Smooth muscle cell (in vitro differentiated cells): ENCODE measurements around the gene BID. TPM values are rescaled to one million over a fixed set of nuclear protein-coding genes. Genes with fewer than 3 reads are reported as not detected.

ENCODE experiments used
- DNase-seq: peaks from one replicate; lab custom pipeline; 2025; ENCODE audit not compliant: unreplicated experiment; lab: John Stamatoyannopoulos, UW
- H2AFZ ChIP-seq: fragments of 200-600 bp; sonication (generic); 2 replicates; pipeline ENCODE4 v1.6.0; 2016; ENCODE audit warnings: antibody characterized with exemption, low read depth, mild to moderate bottlenecking
- H3F3A ChIP-seq: fragments of 200-600 bp; sonication (generic); 2 replicates; pipeline ENCODE4 v1.6.0; 2017; ENCODE audit warnings: antibody characterized with exemption, low read depth
- H3K27ac ChIP-seq: fragments of 200-600 bp; sonication (generic); 2 replicates; pipeline ENCODE4 v1.5.1; 2016; ENCODE audit warnings: low read depth, mild to moderate bottlenecking
- H3K27me3 ChIP-seq: fragments of 200-600 bp; sonication (generic); 2 replicates; pipeline ENCODE4 v1.6.1; 2016; ENCODE audit warnings: low read depth, mild to moderate bottlenecking
- H3K36me3 ChIP-seq: fragments of 200-600 bp; sonication (generic); 2 replicates; pipeline ENCODE4 v1.5.1; 2016; ENCODE audit warnings: low read depth
- H3K4me1 ChIP-seq: fragments of 200-600 bp; sonication (generic); 2 replicates; pipeline ENCODE4 v1.5.1; 2016; ENCODE audit warnings: low read depth
- H3K4me2 ChIP-seq: fragments of 200-600 bp; sonication (generic); 2 replicates; pipeline ENCODE4 v1.6.0; 2016; ENCODE audit warnings: mild to moderate bottlenecking
- H3K4me3 ChIP-seq: fragments of 200-600 bp; sonication (generic); 2 replicates; pipeline ENCODE4 v1.5.1; 2016; ENCODE audit warnings: mild to moderate bottlenecking
- H3K79me2 ChIP-seq: fragments of 200-600 bp; sonication (generic); 2 replicates; pipeline ENCODE4 v1.6.0; 2016; ENCODE audit warnings: low read depth, mild to moderate bottlenecking
- H3K9ac ChIP-seq: fragments of 200-600 bp; sonication (generic); 2 replicates; pipeline ENCODE4 v1.6.0; 2016; ENCODE audit warnings: low read depth
- H3K9me3 ChIP-seq: fragments of 200-600 bp; sonication (generic); replicated peaks from 2 replicates; pipeline ENCODE4 v1.5.1; 2016; ENCODE audit warnings: low read depth
- H4K20me1 ChIP-seq: fragments of 200-600 bp; sonication (generic); 2 replicates; pipeline ENCODE4 v1.6.0; 2016; ENCODE audit warnings: low read depth
- WGBS: methylation state at CpG from one replicate; pipeline ENCODE4 v1.1.7; 2016; ENCODE audit warnings: low lambda C conversion rate; 5-methylcytosine and 5-hydroxymethylcytosine counted together
- polyA plus RNA-seq: library from polyadenylated mRNA; unstranded; fragments of >200 nt; fragmentation: Nextera tagmentation; extraction: Ambion mirVana; gene quantifications from 2 replicates; pipeline ENCODE4 v1.2.1, GENCODE V29; 2016
- total RNA-seq: library from RNA; depleted of rRNA; stranded (reverse); fragments of >200 nt; gene quantifications from 2 replicates; pipeline ENCODE4 v1.2.3, GENCODE V29; 2014
- TF ChIP-seq, protein P1 (sequence below): fragments of 200-600 bp; sonication (generic); IDR thresholded peaks from 2 replicates; pipeline ENCODE4 v1.5.1; 2017; ENCODE audit warnings: borderline replicate concordance, mild to moderate bottlenecking, antibody characterized with exemption; ENCODE audit not compliant: insufficient read depth, poor library complexity, severe bottlenecking

BID gene
- total and polyA plus RNA-seq, 2 experiments from 2014 or later = 8.1 to 26.9 TPM

DNA sequence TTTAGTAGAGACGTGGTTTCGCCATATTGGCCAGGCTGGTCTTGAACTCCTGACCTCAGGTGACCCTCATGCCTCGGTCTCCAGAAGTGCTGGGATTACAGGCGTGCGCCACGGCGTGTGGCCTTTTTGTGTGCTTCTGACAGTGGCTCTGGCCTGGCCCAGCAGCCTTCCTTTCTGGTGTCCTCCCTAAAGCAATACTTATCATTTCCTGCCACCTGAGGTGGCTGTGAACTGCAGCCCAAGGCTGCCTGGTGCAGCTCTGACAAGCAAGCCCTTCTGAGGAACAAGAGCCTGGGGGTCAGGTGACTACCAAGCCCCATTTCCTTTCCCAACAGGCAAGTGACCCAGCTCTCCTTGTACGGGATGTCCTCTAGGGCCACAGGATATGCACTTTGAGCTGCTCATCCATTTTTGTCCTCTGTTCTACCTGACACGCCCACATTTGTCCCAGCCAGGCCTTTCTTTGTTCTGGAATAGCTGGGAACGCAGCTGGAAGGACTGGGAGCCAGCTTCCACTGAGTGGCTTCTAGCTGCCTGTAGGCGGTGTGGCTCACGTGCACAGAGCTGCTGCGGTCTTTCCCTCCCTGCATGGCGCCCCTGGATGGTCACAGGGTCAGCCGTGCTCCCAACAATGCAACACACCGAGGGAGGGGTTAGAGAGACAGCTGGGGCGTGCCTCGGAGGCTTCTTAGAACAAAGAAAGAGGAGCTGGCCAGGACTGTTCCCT, 12.3 kb upstream of the BID start:
- Histone ChIP-seq H4K20me1 (no peaks in the 10 kb centered on the region), H3K4me2 (no peak overlapping the region), H3K4me3 (no peak overlapping the region), H3K79me2 (no peaks in the 10 kb centered on the region), H3K9ac (no peak overlapping the region), H3K9me3 (no peaks in the 10 kb centered on the region), H2AFZ (no peak overlapping the region), H3K27ac (no peak overlapping the region), H3F3A (no peaks in the 10 kb centered on the region), H3K27me3 (no peaks in the 10 kb centered on the region), H3K4me1 (peaks cover 9% of the 10 kb centered on the region), H3K36me3 (no peaks in the 10 kb centered on the region)
- WGBS = 82% methylated on average over 18 of the region's 18 CpGs
- no peak for DNase-seq
- TF ChIP-seq, protein P1, sequence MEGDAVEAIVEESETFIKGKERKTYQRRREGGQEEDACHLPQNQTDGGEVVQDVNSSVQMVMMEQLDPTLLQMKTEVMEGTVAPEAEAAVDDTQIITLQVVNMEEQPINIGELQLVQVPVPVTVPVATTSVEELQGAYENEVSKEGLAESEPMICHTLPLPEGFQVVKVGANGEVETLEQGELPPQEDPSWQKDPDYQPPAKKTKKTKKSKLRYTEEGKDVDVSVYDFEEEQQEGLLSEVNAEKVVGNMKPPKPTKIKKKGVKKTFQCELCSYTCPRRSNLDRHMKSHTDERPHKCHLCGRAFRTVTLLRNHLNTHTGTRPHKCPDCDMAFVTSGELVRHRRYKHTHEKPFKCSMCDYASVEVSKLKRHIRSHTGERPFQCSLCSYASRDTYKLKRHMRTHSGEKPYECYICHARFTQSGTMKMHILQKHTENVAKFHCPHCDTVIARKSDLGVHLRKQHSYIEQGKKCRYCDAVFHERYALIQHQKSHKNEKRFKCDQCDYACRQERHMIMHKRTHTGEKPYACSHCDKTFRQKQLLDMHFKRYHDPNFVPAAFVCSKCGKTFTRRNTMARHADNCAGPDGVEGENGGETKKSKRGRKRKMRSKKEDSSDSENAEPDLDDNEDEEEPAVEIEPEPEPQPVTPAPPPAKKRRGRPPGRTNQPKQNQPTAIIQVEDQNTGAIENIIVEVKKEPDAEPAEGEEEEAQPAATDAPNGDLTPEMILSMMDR = no peak

DNA sequence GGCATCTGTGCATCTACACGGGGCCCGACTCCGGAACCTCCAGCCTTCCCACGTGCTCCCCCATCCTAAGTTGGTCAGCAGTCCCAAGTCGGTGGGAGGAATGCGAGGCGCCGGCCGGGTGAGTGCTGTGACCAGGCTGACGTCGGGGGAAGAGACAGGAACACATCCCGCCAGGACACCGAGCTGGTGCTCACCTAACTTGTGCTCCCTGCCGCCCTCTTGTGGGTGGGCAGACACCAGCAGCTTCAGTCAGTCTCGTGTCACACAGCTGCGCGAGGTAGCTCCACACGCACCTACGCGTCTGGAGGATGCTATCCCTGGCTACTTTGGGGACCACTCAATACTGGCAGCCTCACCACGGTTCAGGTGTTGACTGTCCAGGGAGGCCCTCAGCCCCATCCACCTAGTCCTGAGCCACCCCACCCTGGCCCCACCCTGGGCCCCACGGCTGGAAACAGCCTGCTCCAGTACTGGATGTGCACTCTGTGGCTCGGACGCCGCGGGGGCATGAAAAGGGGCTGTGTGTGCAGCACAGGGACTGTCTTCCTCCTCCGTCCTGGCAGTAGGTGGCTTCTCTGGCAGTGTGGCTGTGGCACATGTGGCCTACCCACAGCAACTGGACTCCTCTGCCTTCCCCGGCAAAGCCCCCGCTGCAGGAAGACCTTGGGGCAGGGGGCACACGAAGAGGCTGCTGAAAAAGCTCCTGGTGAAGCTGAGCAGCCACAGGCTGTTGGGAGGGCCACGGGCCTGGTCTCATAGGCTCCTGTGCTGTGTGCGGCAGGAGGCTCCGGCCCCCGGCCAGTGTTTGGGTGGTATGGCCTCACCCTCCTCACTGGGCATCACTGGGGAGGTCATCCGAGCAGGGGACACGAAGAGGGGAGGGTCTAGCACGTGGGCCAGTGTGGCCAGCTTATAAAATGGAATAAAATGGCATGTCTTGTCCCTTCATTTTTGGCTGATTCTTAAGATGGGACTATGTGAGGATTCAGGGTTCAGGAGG, 11.2 kb upstream of the BID start:
- no peak for DNase-seq
- 64% methylated on average over 37 of the region's 37 CpGs for WGBS
- TF ChIP-seq, protein P1 = peak; percentile 43
- Histone ChIP-seq H3F3A (no peaks in the 10 kb centered on the region), H3K4me1 (peaks cover 9% of the 10 kb centered on the region), H3K4me3 (no peak overlapping the region), H3K9me3 (no peaks in the 10 kb centered on the region), H4K20me1 (no peaks in the 10 kb centered on the region), H3K27me3 (no peaks in the 10 kb centered on the region), H2AFZ (no peak overlapping the region), H3K9ac (no peak overlapping the region), H3K79me2 (no peaks in the 10 kb centered on the region), H3K4me2 (no peak overlapping the region), H3K27ac (no peak overlapping the region), H3K36me3 (no peaks in the 10 kb centered on the region)

DNA sequence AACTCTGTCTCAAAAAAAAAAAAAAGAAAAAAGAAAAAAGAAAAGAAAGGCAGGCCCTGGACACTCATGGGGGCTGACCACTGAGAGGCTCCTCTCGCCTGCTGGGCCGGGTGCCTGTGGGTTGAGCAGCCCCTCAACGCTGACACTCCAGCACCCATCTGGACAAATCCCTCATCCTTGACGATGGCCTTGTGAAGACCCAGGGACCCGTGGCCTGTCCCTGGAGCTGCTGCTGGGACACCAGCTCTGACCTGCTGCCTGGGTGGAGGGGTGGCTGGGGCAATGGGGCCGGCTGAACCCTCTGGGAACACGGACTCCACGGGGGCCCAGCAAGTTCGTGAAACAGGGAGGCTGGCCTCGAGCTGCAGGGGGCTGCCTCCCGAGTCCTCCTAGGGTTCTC, 10.5 kb upstream of the BID start:
- Histone ChIP-seq H4K20me1 (no peaks in the 10 kb centered on the region), H3K27ac (no peak overlapping the region), H3K4me1 (peaks cover 9% of the 10 kb centered on the region), H3K9ac (no peak overlapping the region), H3K4me2 (no peak overlapping the region), H3K36me3 (no peaks in the 10 kb centered on the region), H3F3A (no peaks in the 10 kb centered on the region), H3K79me2 (no peaks in the 10 kb centered on the region), H3K9me3 (no peaks in the 10 kb centered on the region), H3K27me3 (no peaks in the 10 kb centered on the region), H3K4me3 (no peak overlapping the region), H2AFZ (no peak overlapping the region)
- WGBS = 85% methylated on average over 11 of the region's 11 CpGs
- TF ChIP-seq, protein P1 = no peak
- DNase-seq = no peak
